GM18858 (cell line): ENCODE results near the gene ZNF281.
"Not testable (repeated sequence)": the region's sequence is repeated elsewhere in the genome, so short reads cannot be mapped to it uniquely, and the experiment has no call there.

Source experiments
- ATAC-seq: cut with Tn5 transposase; IDR thresholded peaks from one replicate; pipeline ENCODE4 v1.9.1; 2021; ENCODE audit not compliant: unreplicated experiment

Gene ZNF281

GRCh38 chr1:200365897-200366426 lies 43.9 kb downstream of the ZNF281 start:
- ATAC-seq = no peak

GRCh38 chr1:200364831-200365230 lies 45.0 kb downstream of the ZNF281 start:
- ATAC-seq = no peak

GRCh38 chr1:200364091-200364759 lies 45.6 kb downstream of the ZNF281 start:
- ATAC-seq = no peak

GRCh38 chr1:200363264-200363933 lies 46.4 kb downstream of the ZNF281 start:
- no peak for ATAC-seq

GRCh38 chr1:200362421-200362820 lies 47.4 kb downstream of the ZNF281 start:
- ATAC-seq = no peak

- ATAC-seq = no peak
These were observed 50.1 kb downstream of the ZNF281 start for GRCh38 chr1:200359610-200360163.

GRCh38 chr1:200357925-200358324 lies 51.9 kb downstream of the ZNF281 start:
- not testable (repeated sequence) for ATAC-seq

GRCh38 chr1:200355801-200356200 lies 54.0 kb downstream of the ZNF281 start:
- ATAC-seq = no peak
